Measurements from ENCODE around the gene FAM241A. TPM values are rescaled to one million over a fixed set of nuclear protein-coding genes. Genes with fewer than 3 reads are reported as not detected.
A peak's percentile ranks its signal among the peaks of the same experiment; 100 is the strongest.
"Not testable (repeated sequence)": the region's sequence is repeated elsewhere in the genome, so short reads cannot be mapped to it uniquely, and the experiment has no call there.

The FAM241A gene
- total RNA-seq, 2 experiments from 2014 or later, result 2.2 to 2.5 TPM

GRCh38 chr4:112206431-112206830 lies 61.2 kb downstream of the FAM241A start:
- Mint-ChIP-seq H3K4me3 (no peak overlapping the region), H3K4me1 (ENCODE audit: low read depth) (peaks cover 4% of the 10 kb centered on the region), H3K27ac (no peak overlapping the region), H3K9me3 (no peaks in the 10 kb centered on the region), H3K27me3 (ENCODE audit: low read depth) (peaks cover 8% of the 10 kb centered on the region), H3K36me3 (ENCODE audit: low read depth) (no peaks in the 10 kb centered on the region)
- intact Hi-C loops (cut with micrococcal nuclease), result no loop called here
- CTCF ChIA-PET, result no interaction called here
- no peak for DNase-seq

DNA sequence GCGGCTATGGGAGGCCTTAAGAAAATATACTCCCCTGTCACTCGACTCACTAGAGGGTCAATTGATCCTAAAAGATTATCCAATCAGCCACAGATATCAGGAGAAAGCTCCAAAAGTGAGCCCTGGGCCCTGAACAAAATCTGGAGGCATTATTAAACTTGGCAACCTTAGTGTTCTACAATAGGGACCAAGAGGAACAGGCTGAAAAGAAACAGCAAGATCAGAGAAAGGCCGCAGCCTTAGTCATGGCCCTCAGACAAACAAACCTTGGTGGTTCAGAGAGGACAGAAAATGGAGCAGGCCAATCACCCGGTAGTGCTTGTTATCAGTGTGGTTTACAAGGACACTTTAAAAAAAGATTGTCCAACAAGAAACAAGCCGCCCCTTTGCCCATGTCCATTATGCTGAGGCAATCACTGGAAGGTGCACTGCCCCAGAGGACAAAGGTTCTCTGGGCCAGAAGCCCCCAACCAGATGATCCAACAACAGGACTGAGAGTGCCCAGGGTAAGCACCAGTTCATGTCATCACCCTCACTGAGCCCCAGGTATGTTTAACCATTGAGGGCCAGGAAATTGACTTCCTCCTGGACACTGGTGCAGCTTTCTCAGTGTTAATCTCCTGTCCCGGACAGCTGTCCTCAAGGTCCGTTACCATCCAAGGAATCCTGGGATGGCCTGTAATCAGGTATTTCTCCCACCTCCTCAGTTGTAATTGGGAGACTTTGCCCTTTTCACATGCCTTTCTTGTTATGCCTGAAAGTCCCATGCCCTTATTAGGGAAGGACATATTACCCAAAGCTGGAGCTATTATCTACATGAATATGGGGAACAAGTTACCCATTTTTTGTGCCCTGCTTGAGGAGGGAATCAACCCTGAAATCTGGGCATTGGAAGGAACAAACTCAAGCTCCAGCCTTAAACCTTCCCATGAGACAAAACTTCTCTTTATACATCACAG lies 63.2 kb downstream of the FAM241A start:
- H3K27me3 Mint-ChIP-seq (ENCODE audit: low read depth); H3K4me1 Mint-ChIP-seq (ENCODE audit: low read depth); H3K27ac Mint-ChIP-seq; DNase-seq; H3K36me3 Mint-ChIP-seq (ENCODE audit: low read depth); H3K4me3 Mint-ChIP-seq; CTCF ChIA-PET; intact Hi-C loops (cut with micrococcal nuclease); H3K9me3 Mint-ChIP-seq: not testable (repeated sequence)

GRCh38 chr4:112210777-112211176 lies 65.5 kb downstream of the FAM241A start:
- Mint-ChIP-seq H3K4me3 (no peak overlapping the region), H3K27ac (no peak overlapping the region), H3K4me1 (ENCODE audit: low read depth) (peaks cover 5% of the 10 kb centered on the region), H3K9me3 (no peaks in the 10 kb centered on the region), H3K36me3 (ENCODE audit: low read depth) (no peaks in the 10 kb centered on the region), H3K27me3 (ENCODE audit: low read depth) (no peaks in the 10 kb centered on the region)
- CTCF ChIA-PET, result interaction anchor here (0.8 kb wide), 1 partner anchor 25 kb away, joined by 3 read pairs; no protein-coding TSS in a partner anchor
- intact Hi-C loops (cut with micrococcal nuclease), result loop anchor here (5.0 kb wide), 1 partner anchor 112 kb away; no protein-coding TSS in a partner anchor
- DNase-seq, result no peak

- H3K27ac Mint-ChIP-seq, result no peak overlapping the region
- intact Hi-C loops (cut with micrococcal nuclease), result loop anchor here (5.0 kb wide), 1 partner anchor 109 kb away; no protein-coding TSS in a partner anchor
Measured at GRCh38 chr4:112213091-112213490, 67.8 kb downstream of the FAM241A start.

GRCh38 chr4:112213856-112214255 lies 68.6 kb downstream of the FAM241A start:
- CTCF ChIA-PET, result interaction anchor here (0.6 to 2.0 kb wide), 11 partner anchors 12 to 309 kb away, joined by 3 to 12 read pairs (median 3); no protein-coding TSS in a partner anchor
- intact Hi-C loops (cut with micrococcal nuclease), result loop anchor here (1.0 to 5.0 kb wide), 5 partner anchors 17 to 309 kb away; partner anchors contain the start of gene AP1AR
- no peaks in the 10 kb centered on the region for H3K27me3 Mint-ChIP-seq (ENCODE audit: low read depth)

More at GRCh38 chr4:112213091-112213490, 67.8 kb downstream of the FAM241A start:
- DNase-seq, result no peak
- no peaks in the 10 kb centered on the region for H3K36me3 Mint-ChIP-seq (ENCODE audit: low read depth)
- H3K4me3 Mint-ChIP-seq, result no peak overlapping the region
- CTCF ChIA-PET, result interaction anchor here (0.7 to 1.7 kb wide), 5 partner anchors 21 to 311 kb away, joined by 3 to 5 read pairs (median 4); no protein-coding TSS in a partner anchor
- peaks cover 8% of the 10 kb centered on the region for H3K4me1 Mint-ChIP-seq (ENCODE audit: low read depth)
- H3K9me3 Mint-ChIP-seq, result no peaks in the 10 kb centered on the region
- H3K27me3 Mint-ChIP-seq (ENCODE audit: low read depth), result no peaks in the 10 kb centered on the region

DNA sequence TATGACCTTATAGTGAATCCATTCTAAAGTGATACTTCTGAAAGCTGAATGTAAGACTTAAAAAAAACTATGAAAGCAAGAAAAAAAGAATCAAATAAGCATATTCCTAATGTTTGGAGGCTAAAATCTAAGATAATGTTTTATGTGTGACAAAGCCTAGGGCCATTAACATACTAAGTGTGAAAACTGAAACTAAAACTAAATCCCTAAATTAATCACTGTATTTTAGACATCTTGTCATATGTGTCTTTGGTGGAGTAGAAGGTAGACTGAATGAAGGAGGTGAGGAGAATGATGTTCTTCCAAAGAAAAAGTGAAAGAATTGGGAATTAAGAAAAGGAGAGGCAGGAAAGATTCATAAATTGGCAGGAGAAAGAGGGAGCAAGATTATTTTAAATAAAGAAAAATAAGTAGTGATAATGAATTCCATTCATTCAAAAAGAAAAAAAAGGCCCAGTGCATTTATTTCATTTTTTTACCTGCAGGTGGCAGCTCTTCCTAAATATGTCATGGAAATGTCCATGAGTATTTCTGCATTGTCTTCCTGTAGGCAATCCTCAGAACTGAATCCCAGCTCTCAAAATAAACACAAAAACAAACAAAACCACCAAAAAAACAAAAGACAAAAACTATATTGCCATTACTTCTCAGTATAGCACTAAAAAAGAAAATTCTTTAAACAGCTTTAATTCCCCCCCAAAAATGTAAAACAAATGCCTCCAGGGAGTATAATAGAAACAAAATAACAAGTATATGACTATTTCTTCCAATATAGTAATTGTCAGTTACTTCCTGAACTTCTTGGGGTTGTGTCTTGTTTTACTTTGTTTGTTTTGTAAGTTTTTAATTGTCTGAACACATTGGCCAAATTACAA lies 69.4 kb downstream of the FAM241A start:
- CTCF ChIA-PET, result interaction anchor here (0.6 to 2.0 kb wide), 12 partner anchors 10 to 310 kb away, joined by 3 to 12 read pairs (median 4); no protein-coding TSS in a partner anchor
- intact Hi-C loops (cut with micrococcal nuclease), result loop anchor here (1.0 to 5.0 kb wide), 5 partner anchors 17 to 309 kb away; partner anchors contain the start of gene AP1AR
- Mint-ChIP-seq H3K27me3 (ENCODE audit: low read depth) (no peaks in the 10 kb centered on the region), H3K9me3 (peaks cover 4% of the 10 kb centered on the region), H3K4me3 (no peak overlapping the region), H3K36me3 (ENCODE audit: low read depth) (no peaks in the 10 kb centered on the region), H3K4me1 (ENCODE audit: low read depth) (peaks cover 14% of the 10 kb centered on the region), H3K27ac (no peak overlapping the region)
- no peak for DNase-seq

More at GRCh38 chr4:112213856-112214255, 68.6 kb downstream of the FAM241A start:
- DNase-seq, result no peak
- Mint-ChIP-seq H3K9me3 (peaks cover 4% of the 10 kb centered on the region), H3K27ac (no peak overlapping the region), H3K4me3 (no peak overlapping the region), H3K36me3 (ENCODE audit: low read depth) (no peaks in the 10 kb centered on the region), H3K4me1 (ENCODE audit: low read depth) (peaks cover 14% of the 10 kb centered on the region)

- Mint-ChIP-seq H3K27ac (no peak overlapping the region), H3K27me3 (ENCODE audit: low read depth) (no peaks in the 10 kb centered on the region), H3K4me3 (no peak overlapping the region), H3K4me1 (ENCODE audit: low read depth) (peaks cover 8% of the 10 kb centered on the region), H3K36me3 (ENCODE audit: low read depth) (no peaks in the 10 kb centered on the region), H3K9me3 (peaks cover 4% of the 10 kb centered on the region)
- CTCF ChIA-PET, result no interaction called here
- no peak for DNase-seq
- intact Hi-C loops (cut with micrococcal nuclease), result no loop called here
Measured at GRCh38 chr4:112219826-112220366, 74.6 kb downstream of the FAM241A start.

GRCh38 chr4:112222219-112222955 lies 77.1 kb downstream of the FAM241A start:
- CTCF ChIA-PET, result interaction anchor here (0.8 to 1.4 kb wide), 3 partner anchors 19 to 543 kb away, joined by 3 read pairs; no protein-coding TSS in a partner anchor

DNA sequence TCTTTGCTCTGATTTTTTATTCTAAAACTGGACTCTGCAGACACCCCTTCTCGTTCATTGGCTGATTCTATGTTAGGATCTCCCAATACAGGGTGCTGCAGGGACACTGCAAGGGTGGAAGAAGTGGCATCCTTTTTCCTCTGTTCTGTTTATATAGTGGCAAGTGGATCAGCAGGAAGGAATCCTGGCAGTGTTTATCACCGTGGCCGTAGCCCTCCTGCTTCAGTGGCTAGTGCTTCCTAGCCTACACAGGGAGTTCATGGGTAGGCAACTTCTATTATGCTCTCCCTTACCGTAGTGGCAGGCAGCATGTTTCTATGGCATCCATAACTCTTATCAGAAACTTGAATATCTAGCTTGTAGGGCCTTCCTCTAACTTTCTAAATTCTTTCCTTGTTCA lies 79.9 kb downstream of the FAM241A start:
- no peak overlapping the region for H3K4me3 Mint-ChIP-seq
- DNase-seq, result no peak
- H3K9me3 Mint-ChIP-seq, result no peaks in the 10 kb centered on the region
- H3K27ac Mint-ChIP-seq, result no peak overlapping the region
- CTCF ChIA-PET, result interaction anchor here (1.2 to 1.3 kb wide), 2 partner anchors 25 to 125 kb away, joined by 3 read pairs; no protein-coding TSS in a partner anchor
- H3K4me1 Mint-ChIP-seq (ENCODE audit: low read depth), result peaks cover 1% of the 10 kb centered on the region
- intact Hi-C loops (cut with micrococcal nuclease), result no loop called here
- no peaks in the 10 kb centered on the region for H3K36me3 Mint-ChIP-seq (ENCODE audit: low read depth)
- H3K27me3 Mint-ChIP-seq (ENCODE audit: low read depth), result peaks cover 3% of the 10 kb centered on the region

More at GRCh38 chr4:112222219-112222955, 77.1 kb downstream of the FAM241A start:
- Mint-ChIP-seq H3K4me1 (ENCODE audit: low read depth) (peaks cover 8% of the 10 kb centered on the region), H3K36me3 (ENCODE audit: low read depth) (no peaks in the 10 kb centered on the region), H3K27ac (no peak overlapping the region), H3K9me3 (peaks cover 4% of the 10 kb centered on the region), H3K4me3 (no peak overlapping the region), H3K27me3 (ENCODE audit: low read depth) (peaks cover 3% of the 10 kb centered on the region)
- intact Hi-C loops (cut with micrococcal nuclease), result no loop called here
- no peak for DNase-seq

DNA sequence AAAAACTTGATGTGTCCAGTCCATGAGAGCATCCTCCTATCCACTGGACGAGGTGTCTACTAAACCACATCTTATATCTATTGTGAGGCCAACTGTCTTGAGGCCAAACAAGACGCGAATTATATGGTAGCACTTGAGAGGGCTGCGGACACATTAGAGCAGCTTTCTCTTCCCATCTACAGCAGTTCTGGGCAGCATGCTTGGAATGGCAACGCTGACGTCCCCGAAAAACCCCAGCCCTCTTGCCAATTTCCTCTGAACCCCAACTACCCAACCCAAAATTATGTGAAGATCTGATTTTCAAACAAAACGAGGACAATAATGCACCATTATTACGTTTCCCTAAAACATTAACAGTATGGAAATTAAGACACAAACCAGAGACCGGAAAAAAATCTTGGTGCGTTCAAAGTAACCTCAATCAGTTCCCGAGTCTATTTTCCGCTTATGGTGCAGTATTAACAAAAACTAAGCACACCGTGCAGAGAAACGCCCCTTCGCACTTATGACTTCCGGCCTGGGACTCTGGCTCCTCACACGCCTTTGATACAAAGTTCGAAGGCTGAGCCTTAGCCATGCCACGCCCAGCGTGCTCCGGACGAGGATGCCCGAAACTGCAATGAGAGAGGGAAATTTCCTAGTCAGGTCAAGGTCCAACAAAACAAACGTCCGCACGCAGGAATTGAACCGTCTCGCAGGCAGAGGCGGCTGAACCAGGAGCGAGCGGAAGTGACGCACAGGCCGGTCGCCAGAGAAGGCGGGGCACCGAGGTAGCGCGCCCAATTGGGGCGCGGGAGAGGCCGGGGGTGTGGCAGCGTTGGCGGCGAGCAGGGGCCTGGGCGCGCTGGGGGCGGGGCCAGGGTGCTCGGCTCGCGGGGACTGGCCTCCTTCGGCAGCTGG lies 85.9 kb downstream of the FAM241A start:
- DNase-seq, result peak; percentile 97
- peaks cover 29% of the 10 kb centered on the region for H3K4me1 Mint-ChIP-seq (ENCODE audit: low read depth)
- H3K36me3 Mint-ChIP-seq (ENCODE audit: low read depth), result no peaks in the 10 kb centered on the region
- no peaks in the 10 kb centered on the region for H3K9me3 Mint-ChIP-seq
- CTCF ChIA-PET, result interaction anchor here (0.8 to 8.2 kb wide), 3 partner anchors 10 to 130 kb away, joined by 3 to 115 read pairs (median 7); partner anchors contain the start of gene TIFA
- intact Hi-C loops (cut with micrococcal nuclease), result loop anchor here (1.0 to 10.0 kb wide), 14 partner anchors 17 to 534 kb away; partner anchors contain the start of genes FAM241A, LARP7 and TIFA
- peak overlapping the region; percentile 98 for H3K27ac Mint-ChIP-seq
- H3K27me3 Mint-ChIP-seq (ENCODE audit: low read depth), result peaks cover 3% of the 10 kb centered on the region
- peak overlapping the region; percentile 90 for H3K4me3 Mint-ChIP-seq

All from activated naive CD4-positive, alpha-beta T cell treated with anti-CD3 and anti-CD28 coated beads for 36 hours (primary cell).